ENCODE data around the gene IL4I1. TPM values are rescaled to one million over a fixed set of nuclear protein-coding genes. Genes with fewer than 3 reads are reported as not detected.

IL4I1 gene
- total and polyA plus RNA-seq, 12 donors: 0.26 to 26.9 (median 0.57) TPM; not detected in 3

DNA sequence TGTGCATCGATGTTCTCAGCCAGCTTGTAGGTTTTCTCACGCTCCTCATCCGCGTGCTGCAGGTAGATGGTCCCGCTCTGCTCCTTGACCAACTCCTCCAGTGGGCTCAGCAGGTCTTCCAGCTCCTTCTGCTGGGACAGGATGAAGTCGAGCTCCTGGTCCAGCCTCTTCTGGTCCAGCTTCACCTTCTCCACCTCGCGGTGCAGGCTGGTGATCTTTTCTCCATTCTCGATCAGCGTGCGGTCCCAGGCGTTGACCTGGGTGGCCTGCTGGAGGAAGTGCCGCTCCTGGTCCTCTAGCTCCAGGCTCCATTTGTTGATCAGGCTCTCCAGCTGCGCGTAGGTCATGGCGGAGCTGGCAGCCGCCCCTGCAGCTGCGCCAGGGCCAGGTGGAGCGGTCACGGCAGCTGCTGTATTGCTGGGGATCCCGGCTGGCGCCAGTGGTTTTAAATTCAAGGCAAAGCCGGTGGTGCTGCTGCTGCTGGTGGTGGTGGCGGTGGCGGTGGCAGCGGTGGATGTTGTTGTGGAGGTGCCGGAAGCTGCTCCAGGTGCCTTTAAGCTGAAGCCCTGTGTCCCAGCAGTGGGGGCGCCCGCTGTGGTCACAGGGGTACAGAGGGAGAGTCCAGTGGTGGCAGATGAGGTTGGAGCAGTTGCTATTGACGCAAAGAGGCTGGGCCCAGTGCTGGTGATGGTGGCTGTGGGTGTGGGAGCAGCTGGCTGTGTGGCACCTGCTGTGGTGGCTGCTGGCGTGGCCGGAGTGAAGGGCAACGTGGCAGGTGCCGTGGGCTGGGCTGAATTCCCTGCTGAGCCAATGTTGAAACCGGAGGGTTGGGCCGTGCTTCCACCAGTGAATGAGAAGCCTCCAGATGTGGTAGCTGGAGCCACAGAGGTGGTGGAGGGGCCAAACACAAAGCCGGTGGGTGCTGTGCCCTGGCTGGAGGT is 12.1 kb upstream of the IL4I1 start:
- ATAC-seq: no peak
- Histone ChIP-seq H3K36me3 (peaks cover 0 to 68% (median 12%) of the 10 kb centered on the region in 9 donors), H3K4me3 (no peak overlapping the region), H3K27me3 (no peaks in the 10 kb centered on the region), H3K4me1 (peaks cover 0 to 38% (median 8%) of the 10 kb centered on the region in 9 donors), H3K9me3 (no peaks in the 10 kb centered on the region), H3K27ac (no peak overlapping the region)
- intact Hi-C loops (cut with DNase I): no loop called here
- WGBS, 2 donors: 96 to 98% methylated on average over 37 of the region's 37 CpGs
- DNase-seq: no peak
- TF ChIP-seq, protein P1, sequence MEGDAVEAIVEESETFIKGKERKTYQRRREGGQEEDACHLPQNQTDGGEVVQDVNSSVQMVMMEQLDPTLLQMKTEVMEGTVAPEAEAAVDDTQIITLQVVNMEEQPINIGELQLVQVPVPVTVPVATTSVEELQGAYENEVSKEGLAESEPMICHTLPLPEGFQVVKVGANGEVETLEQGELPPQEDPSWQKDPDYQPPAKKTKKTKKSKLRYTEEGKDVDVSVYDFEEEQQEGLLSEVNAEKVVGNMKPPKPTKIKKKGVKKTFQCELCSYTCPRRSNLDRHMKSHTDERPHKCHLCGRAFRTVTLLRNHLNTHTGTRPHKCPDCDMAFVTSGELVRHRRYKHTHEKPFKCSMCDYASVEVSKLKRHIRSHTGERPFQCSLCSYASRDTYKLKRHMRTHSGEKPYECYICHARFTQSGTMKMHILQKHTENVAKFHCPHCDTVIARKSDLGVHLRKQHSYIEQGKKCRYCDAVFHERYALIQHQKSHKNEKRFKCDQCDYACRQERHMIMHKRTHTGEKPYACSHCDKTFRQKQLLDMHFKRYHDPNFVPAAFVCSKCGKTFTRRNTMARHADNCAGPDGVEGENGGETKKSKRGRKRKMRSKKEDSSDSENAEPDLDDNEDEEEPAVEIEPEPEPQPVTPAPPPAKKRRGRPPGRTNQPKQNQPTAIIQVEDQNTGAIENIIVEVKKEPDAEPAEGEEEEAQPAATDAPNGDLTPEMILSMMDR (IDR thresholded peaks at IDR 0.05): no peak

DNA sequence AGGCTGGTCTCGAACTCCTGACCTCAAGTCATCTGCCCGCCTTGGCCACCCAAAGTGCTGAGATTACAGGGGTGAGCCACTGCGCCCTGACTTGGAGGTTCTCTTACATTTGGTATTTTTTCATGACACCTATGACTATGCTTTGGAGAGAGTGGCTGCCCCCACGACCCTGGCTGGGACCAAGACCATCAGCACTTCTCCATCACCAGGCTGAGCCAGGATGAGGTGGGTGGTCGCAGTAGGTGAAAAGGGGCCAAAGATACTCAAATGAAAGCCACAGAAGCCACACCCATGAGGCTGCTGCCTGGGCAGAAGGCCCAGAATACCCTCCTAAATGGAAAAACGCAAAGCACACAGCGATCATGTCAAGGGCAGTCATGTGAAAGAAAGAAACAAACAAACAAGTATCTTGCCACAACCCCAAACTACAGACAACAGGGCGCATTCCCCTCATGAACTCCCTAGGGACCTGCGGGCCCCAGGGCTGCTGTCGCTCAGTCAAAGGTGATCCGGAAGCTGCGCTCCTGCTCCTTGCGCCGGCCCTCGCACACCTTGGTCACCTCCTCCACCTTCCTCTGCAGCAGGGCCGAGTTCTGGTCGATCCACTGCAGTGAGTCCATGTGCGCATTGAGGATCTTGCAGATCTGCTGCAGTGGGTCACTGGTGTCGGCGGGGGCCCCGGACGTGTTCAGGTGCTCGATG is 11.2 kb upstream of the IL4I1 start:
- Histone ChIP-seq H3K27me3 (no peaks in the 10 kb centered on the region), H3K4me3 (no peak overlapping the region), H3K9me3 (no peaks in the 10 kb centered on the region), H3K4me1 (peaks cover 0 to 37% (median 8%) of the 10 kb centered on the region in 9 donors), H3K36me3 (peaks cover 0 to 59% (median 12%) of the 10 kb centered on the region in 9 donors), H3K27ac (no peak overlapping the region)
- 91 to 96% methylated on average over 23 of the region's 23 CpGs for WGBS, 2 donors
- intact Hi-C loops (cut with DNase I): no loop called here
- DNase-seq (no peak), ATAC-seq (no peak)
- TF ChIP-seq, protein P1 (IDR thresholded peaks at IDR 0.05): no peak

DNA sequence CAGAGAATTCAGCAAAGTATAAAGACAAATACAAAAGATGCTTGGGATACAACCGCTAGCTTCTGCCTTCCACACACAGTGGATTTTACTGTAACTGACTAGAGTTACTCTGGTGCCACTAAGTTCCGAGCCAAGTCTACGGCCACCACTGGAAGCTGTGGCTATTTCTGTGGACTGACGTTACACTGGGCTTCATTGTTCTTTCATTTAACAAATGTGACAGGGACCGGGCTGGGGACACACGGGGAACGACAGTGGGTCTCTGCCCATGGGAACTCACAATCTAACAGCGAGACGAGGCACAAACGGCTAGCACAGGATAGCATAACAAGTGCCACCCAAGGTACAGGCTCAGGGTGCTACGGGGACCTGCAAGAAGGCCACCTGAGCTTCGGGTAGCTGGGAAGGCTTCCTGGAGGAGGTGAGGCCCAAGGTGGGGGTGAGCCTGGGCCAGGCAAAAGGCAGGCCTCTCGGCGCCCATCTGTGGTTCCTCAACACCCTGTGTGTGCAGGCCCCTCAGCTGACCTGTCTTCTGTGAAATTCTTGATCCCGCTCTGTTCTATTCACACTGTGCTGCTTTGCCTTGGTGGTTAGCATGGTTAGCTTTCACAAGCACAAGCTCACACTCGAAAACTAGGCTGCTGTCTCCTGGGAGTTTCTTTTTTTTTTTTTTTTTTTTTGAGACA is 10.3 kb upstream of the IL4I1 start:
- ATAC-seq (no peak), DNase-seq (no peak)
- TF ChIP-seq, protein P1 (IDR thresholded peaks at IDR 0.05): no peak
- peaks cover 0 to 51% (median 12%) of the 10 kb centered on the region in 9 donors for H3K36me3 ChIP-seq
- peaks cover 0 to 29% (median 8%) of the 10 kb centered on the region in 9 donors for H3K4me1 ChIP-seq
- no peak overlapping the region for H3K27ac ChIP-seq
- H3K27me3 ChIP-seq: no peaks in the 10 kb centered on the region
- 86 to 91% methylated on average over 16 of the region's 16 CpGs for WGBS, 2 donors
- H3K9me3 ChIP-seq: no peaks in the 10 kb centered on the region
- no peak overlapping the region for H3K4me3 ChIP-seq
- intact Hi-C loops (cut with DNase I): no loop called here

DNA sequence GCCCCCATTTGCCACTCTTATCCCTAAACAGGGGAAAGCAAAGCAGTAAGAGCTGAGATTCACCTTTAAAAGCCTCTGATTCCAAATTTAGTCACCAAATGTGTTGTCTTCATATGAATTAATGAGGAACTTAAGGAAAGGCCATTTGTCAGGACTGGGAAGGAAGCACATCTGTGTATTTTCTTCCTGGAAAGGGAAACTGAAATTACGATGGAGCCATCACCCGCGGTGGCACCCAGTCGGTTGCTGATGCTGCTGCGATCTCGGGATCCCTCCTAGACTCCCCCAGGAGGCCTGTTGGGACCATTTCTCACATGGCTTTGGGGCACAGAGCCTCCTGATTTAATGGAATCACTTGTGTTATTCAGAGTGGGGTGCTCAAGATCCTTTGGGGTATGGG is 7.4 kb upstream of the IL4I1 start:
- ATAC-seq (no peak), DNase-seq (no peak)
- intact Hi-C loops (cut with DNase I): no loop called here
- Histone ChIP-seq H3K27ac (peak overlapping the region in 1 of 10 donors; percentile 64), H3K27me3 (no peaks in the 10 kb centered on the region), H3K4me3 (no peak overlapping the region), H3K4me1 (peaks cover 0 to 10% (median 0%) of the 10 kb centered on the region in 9 donors), H3K36me3 (peaks cover 0 to 34% (median 12%) of the 10 kb centered on the region in 9 donors), H3K9me3 (no peaks in the 10 kb centered on the region)
- 47 to 58% methylated on average over 6 of the region's 6 CpGs for WGBS, 2 donors
- TF ChIP-seq, protein P1 (IDR thresholded peaks at IDR 0.05): no peak

Data from heart right ventricle (tissue), 16 donors.